GM19023 (cell line): Measurements from ENCODE around the gene STON2.
"Not testable (repeated sequence)": the region's sequence is repeated elsewhere in the genome, so short reads cannot be mapped to it uniquely, and the experiment has no call there.

Experiments
- ATAC-seq: cut with Tn5 transposase; IDR thresholded peaks from one replicate; pipeline ENCODE4 v1.9.1; 2021; ENCODE audit warnings: mild to moderate bottlenecking, moderate library complexity; ENCODE audit not compliant: unreplicated experiment

STON2 gene

DNA sequence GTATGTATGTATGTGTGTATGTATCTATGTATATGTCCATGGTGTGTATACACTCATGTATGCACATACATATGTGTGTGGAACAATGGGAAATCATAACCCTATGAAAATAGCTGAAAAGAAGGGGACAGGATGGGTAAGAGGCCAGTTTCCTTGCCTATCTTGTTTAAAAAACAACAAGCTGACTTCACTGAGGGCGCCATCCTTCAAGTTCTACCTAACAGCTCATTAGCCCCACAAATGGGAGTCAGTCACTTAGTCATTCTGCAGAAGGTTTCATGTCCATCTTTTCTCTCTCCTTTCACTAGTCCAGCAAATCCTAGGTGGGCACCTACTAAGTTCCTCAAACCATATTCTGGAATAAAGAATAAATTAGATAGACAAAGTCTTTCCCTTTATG is 14.7 kb downstream of the STON2 start:
- no peak for ATAC-seq

- ATAC-seq, result no peak
These were observed 15.2 kb downstream of the STON2 start for GRCh38 chr14:81384900-81385299.

DNA sequence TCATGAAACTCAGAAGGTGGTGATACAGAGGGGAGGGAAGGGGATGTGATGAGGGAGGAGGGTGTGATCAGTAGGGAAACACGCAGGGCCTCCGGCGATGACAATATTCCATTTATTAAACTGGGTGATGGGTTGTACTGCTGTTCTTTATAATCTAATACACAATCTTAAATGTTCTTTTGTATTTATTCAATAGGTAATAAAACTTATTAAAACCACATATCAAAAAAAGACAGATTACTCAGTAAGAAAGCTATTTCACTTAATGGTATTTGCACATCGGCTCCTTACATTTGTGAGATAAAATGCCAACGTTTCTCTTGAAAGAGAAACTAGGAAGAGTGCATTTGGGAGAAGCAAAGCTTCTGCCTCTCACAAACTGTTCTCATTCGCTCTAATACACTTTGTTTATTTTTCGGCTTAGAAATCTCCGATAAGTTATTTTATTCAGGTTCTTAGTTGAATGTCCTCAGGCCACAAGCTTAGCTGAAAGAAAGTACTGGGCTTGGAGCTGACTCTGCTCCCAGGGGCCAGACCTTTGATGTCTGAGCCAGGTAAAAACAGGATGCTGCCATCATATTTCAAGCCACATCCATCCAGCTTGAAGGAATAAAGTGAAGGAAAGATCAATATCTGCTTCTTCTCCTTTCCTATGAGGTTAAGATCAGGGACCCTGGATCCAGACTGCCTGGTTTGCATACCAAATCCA is 17.5 kb downstream of the STON2 start:
- no peak for ATAC-seq

DNA sequence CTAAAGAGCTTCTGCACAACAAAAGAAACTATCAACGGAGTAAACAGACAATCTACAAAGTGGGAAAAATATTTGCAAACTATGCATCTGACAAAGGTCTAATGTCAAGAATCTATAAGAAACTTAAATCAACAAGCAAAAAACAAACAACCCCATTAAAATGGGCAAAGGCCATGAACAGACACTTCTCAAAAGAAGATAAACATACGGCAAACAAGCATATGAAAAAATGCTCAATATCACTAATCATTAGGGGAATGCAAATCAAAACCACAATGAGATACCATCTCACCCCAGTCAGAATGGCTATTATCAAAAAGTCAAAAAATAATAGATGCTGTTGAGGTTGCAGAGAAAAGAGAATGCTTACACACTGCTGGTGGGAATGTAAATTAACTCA is 20.1 kb downstream of the STON2 start:
- not testable (repeated sequence) for ATAC-seq

DNA sequence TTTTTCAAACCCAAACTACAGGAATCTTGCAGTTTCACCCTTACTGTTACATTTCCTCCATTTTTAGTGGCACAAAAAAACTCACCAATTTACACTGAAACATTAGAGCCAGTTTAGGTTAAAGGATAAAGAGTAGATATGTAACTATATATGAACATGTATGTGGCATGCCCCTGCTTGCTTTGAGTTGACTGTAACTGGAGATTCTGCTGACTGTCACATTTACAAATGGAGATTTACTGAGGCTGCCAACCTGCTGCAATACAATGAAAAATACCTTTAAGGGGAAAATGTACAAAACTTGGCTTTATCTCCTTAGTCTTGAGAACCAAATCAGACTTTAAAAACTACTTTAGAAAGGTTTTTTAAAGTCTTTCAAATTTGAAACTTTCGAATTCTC is 28.3 kb downstream of the STON2 start:
- no peak for ATAC-seq

DNA sequence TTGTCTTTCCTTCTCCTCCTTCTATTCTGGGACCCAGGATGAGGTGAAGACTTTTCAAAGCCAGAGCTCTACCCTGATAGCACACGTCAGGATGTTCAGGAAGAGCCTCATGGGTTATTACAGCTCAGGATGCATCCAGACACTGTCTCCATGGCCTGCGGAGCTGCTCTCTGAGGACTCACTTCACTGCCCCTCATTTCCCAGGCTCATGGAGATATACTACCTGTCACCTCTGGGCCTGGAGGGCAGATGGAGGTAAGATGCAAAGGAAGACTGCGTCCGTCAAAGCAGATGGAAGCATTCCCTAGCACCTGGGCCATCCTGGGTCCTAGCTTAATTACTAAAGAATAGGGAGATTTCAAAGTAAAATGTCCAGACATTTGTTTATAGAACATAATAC is 32.6 kb downstream of the STON2 start:
- ATAC-seq, result no peak

- no peak for ATAC-seq
These were observed 33.2 kb downstream of the STON2 start for GRCh38 chr14:81366884-81367283.

DNA sequence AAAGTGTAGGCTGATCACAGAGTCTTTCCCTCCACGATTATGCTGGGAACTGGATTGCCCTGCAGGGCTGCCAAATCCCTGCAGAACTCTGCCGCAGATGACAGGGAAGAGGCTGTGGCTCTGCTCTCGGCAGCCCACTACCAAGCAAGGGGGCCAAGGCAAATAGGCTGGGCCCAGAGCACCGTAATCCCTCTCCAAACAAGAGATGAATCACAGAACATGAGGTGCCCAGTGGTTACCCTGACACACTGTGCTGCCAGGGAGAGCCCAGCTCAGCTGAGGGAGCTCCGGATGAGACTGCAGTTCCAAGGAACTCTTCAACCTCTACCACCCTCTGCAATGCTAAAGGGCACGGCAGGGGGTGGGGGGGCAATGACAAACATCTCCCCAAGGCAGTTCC is 33.9 kb downstream of the STON2 start:
- ATAC-seq, result no peak

DNA sequence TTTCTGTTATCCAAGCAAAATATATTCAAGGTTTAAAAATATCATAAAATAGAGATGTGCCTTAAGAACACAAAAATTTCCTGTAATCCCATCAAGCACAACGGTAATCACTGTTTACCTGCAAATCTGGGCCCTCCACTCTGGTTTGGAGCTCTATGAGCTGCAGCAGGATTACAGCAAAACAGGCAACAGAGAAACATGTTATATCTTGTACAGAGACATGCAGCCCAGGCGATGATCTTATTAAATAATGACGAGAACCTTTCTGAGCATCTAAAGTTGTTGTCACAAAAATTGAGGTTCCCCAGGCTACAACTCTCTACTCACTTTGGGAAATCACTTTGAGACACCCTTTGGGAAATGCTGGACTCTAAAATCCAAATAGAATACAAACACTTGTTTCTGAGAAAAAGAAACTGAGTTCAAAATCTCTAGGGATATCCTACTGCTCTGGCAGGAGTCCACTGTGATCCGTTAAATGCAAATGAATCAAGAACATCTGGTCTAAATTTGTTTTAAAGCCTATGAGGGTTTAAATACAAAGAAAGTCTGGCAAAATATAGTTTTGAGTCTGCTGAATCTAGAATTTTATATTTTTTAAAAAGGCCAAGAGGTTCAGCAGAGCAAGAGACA is 36.3 kb downstream of the STON2 start:
- no peak for ATAC-seq

DNA sequence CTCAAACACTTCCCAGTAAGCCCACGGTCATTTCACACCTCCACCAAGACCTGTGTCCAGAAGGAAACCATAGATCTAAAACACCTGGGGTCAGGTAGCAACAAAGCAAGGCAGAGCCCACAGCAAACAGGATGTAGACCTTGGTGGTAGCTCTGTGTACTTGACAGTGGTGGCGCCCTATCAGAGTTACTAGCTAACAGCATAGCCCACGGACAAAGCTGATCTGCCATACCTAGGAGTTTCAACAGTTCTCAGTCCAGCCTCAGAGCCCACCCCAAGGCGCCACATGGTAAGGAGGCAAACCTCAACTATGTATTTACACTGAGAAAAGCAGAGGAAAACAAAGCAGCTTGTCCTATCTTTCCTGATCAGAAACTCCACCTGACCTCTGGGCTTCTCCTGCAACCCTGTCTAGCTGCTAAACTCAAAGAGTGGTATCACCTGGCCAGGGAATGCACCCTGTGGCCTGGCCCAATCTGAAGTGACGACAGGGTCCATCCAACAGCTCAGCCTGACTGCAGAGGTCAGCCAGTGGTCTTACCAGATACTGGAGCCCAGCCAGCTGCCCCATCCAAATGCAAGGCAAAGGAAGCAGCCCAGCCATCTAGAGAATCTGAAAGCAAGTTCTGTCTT is 46.3 kb downstream of the STON2 start:
- no peak for ATAC-seq

DNA sequence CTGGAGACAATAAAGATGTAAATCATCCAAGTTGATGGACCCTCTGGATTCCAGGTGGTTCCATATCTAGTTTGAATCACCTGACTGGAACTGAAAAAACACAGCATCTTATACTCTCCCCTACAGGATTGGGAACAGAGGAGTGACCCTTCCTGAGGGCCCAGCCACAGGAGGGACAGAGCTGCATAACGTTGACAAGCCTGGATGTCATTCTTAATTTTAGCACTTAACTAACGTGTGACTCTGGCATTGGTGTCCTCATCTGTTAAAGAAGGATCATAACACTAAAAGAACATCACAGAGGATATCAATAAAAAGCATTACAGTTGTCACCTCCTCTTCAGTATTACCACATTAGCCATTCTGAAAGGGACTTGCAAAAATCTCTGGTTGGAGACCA is 47.7 kb downstream of the STON2 start:
- no peak for ATAC-seq

DNA sequence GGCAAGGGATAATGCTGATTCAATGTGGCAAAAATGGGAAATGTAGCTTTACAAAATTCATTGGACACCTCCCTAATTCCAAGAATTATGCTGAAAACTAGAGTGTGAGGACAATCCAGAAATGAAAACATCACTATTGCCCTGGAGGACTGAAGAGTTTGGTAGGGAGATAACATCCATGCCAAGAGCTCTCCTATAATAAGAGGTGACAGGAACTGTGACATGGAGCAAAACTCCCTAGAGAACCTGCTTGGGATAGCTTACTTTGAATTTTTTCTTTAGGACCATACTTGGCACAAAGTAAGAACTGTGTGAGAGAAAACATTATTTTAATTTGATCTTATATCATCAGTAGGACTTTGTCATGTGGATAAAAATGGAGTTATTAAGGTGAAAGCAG is 48.9 kb downstream of the STON2 start:
- ATAC-seq, result no peak

- no peak for ATAC-seq
These were observed 49.6 kb downstream of the STON2 start for GRCh38 chr14:81350344-81351130.

DNA sequence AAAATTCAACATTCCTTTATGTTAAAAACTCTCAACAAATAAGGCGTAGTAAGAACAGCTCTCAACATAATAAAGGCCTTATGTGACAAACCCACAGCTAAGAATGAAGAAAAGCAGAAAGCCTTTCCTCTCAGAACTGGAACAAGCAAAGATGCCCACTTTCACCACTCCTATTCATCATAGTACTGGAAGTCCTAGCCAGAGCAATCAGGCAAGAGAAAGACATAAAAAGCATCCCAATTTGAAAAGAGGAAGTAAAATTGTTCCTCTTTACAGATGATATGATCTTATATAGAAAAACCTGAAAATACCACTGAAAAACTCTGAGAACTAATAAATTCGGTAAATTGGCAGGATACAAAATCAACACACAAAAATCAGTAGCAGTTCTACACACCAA is 52.1 kb downstream of the STON2 start:
- no peak for ATAC-seq

DNA sequence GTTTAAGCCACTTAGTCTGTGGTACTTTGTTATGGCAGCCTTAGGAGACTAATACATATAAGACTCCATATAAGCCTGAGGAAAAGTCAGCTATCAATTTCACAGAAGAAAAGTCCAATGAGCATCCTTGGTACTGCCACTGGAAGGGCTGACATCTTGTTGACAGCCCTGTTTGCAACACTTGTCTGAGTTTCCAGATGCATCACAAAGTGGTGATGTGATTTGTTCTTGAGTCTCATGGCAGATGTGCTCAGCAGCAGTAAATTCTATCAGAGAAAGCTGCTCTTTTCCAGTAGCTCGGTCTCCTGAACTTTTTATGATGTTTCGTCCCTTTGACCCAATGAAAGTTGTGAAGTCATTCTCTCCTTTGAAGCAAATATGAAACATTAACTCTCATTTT is 54.3 kb downstream of the STON2 start:
- ATAC-seq, result no peak

DNA sequence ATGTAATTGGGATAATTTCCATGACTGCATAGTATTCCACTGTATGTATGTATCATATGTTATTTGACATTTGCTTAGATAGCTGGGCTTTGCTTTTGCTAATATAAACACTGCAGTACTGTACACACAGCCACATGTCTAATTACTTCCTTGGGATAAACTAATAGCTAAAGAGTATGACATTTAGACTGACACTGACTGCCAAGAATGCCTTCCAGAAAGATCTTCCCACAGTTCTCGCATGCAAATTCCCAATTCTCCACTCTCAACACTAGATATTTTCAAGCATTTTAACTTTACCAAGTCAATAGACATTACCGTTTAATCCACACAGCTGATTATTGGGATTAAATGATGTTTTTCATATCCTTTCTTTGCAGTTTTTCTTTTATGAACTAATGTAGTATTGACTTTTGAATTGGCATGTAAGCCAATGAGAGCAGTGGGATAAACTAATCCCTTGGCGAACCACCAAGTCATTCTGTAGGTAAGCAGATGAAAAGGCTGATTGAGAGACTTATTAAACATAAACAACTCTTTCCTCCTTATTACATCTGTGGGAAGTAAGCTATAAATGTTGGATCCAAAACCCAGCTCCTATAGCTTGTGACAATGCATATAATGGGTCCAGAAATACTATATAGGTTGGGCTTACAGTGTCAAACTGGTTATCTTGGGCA is 55.5 kb downstream of the STON2 start:
- ATAC-seq, result no peak

- ATAC-seq, result no peak
These were observed 56.4 kb downstream of the STON2 start for GRCh38 chr14:81343701-81344100.

DNA sequence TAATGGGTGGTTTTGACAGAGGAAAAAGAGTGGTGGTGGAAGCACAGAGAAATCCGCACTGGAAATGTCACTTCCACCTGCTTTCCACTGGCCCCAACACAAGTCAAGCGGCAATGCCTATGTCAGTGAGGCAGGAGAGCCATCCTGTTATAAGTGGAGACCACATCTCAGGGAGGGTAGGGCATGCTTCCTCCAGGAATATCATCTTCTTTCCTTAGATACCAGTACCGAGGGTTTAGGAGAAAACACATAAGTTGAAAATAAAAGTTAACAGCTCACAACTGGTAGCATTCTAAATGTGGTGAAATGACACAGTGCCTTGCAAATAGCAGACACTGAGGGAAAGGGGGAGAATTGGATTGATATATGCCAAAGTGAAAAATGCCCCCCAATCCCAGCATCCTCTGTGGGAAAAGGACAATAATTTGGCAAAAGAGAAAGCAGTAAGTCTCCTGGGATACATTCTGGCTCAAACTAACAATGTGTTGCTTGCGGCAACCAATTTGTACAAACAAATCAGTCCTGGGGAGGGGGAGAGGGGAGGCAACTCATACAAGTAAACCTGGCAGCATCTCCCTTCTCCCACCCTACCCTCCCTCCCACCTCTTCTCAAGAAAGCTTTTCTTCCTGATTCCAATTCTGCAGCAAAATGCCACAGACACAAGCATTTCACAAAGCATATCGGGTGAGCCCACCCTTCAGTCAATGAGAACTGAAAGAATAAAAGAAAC is 57.1 kb downstream of the STON2 start:
- ATAC-seq, result no peak

GRCh38 chr14:81341781-81342180 is 58.3 kb downstream of the STON2 start:
- no peak for ATAC-seq

- ATAC-seq, result no peak
These were observed 58.8 kb downstream of the STON2 start for GRCh38 chr14:81341370-81341769.
